HepG2 (cell line): ENCODE data around the gene METTL23. TPM values are rescaled to one million over a fixed set of nuclear protein-coding genes. Genes with fewer than 3 reads are reported as not detected.
A peak's percentile ranks its signal among the peaks of the same experiment; 100 is the strongest.

Source experiments
- BRCA1 ChIP-seq: sonication (generic); formaldehyde crosslinking; IDR thresholded peaks from 2 replicates; pipeline ENCODE4 v1.4.0; 2020; ENCODE audit warnings: missing genetic modification reagents
- CEBPB ChIP-seq: IDR thresholded peaks from 2 replicates; pipeline ENCODE4 v1.6.1; 2011; ENCODE audit warnings: low read depth, low read length, improper control_type of control experiment, borderline replicate concordance
- GTF3A ChIP-seq: sonication (generic); formaldehyde crosslinking; conservative IDR thresholded peaks from 2 replicates; pipeline ENCODE4 v1.4.0; 2020; ENCODE audit warnings: mild to moderate bottlenecking, missing genetic modification reagents
- GZF1 ChIP-seq: sonication (generic); formaldehyde crosslinking; IDR thresholded peaks from 2 replicates; pipeline ENCODE4 v1.5.1; 2020; ENCODE audit warnings: mild to moderate bottlenecking, missing genetic modification reagents
- IRF2 ChIP-seq: IDR thresholded peaks from 2 replicates; pipeline ENCODE4 v1.6.1; 2018; ENCODE audit warnings: missing genetic modification reagents, missing compliant biosample characterization
- JARID2 ChIP-seq: sonication (generic); formaldehyde crosslinking; IDR thresholded peaks from 2 replicates; pipeline ENCODE4 v1.8.1; 2023; ENCODE audit warnings: missing genetic modification reagents, inconsistent platforms; ENCODE audit not compliant: insufficient replicate concordance
- KLF12 ChIP-seq: sonication (generic); formaldehyde crosslinking; IDR thresholded peaks from 2 replicates; pipeline ENCODE4 v1.4.0; 2020; ENCODE audit warnings: missing genetic modification reagents, borderline replicate concordance
- MAX ChIP-seq: IDR thresholded peaks from 2 replicates; pipeline ENCODE4 v1.6.1; 2012; ENCODE audit warnings: inconsistent platforms
- NCOA2 ChIP-seq: sonication (generic); formaldehyde crosslinking; IDR thresholded peaks from 2 replicates; pipeline ENCODE4 v1.8.0; 2022; ENCODE audit warnings: inconsistent platforms
- NFKBIZ ChIP-seq: IDR thresholded peaks from 2 replicates; pipeline ENCODE4 v1.6.1; 2018; ENCODE audit warnings: missing genetic modification reagents, missing compliant biosample characterization
- PITX1 ChIP-seq: sonication (generic); formaldehyde crosslinking; IDR thresholded peaks from 2 replicates; pipeline ENCODE4 v1.5.1; 2020; ENCODE audit warnings: mild to moderate bottlenecking, missing genetic modification reagents
- PREB ChIP-seq: sonication (generic); formaldehyde crosslinking; IDR thresholded peaks from 2 replicates; pipeline ENCODE4 v1.4.0; 2020; ENCODE audit warnings: missing genetic modification reagents
- REST ChIP-seq, 2 experiments: IDR thresholded peaks; 2 replicates each; pipeline ENCODE4 v1.6.1; 2011 to 2012; ENCODE audit warnings: low read length in 2 of 2, borderline replicate concordance in 1 of 2, low read depth in 1 of 2, mild to moderate bottlenecking in 1 of 2, moderate library complexity in 1 of 2
- SCMH1 ChIP-seq: sonication (generic); formaldehyde crosslinking; IDR thresholded peaks from 2 replicates; pipeline ENCODE4 v1.9.0; 2021; ENCODE audit warnings: missing genetic modification reagents, mild to moderate bottlenecking, borderline replicate concordance
- SMYD3 ChIP-seq: sonication (generic); formaldehyde crosslinking; IDR thresholded peaks from 2 replicates; pipeline ENCODE4 v1.8.1; 2023; ENCODE audit warnings: mild to moderate bottlenecking, missing genetic modification reagents
- STAG1 ChIP-seq: sonication (generic); formaldehyde crosslinking; IDR thresholded peaks from 2 replicates; pipeline ENCODE4 v1.4.0; 2020; ENCODE audit warnings: missing genetic modification reagents
- TEAD2 ChIP-seq: sonication (generic); formaldehyde crosslinking; IDR thresholded peaks from 2 replicates; pipeline ENCODE4 v1.9.0; 2021; ENCODE audit warnings: missing genetic modification reagents
- TFDP2 ChIP-seq: sonication (generic); formaldehyde crosslinking; IDR thresholded peaks from 2 replicates; pipeline ENCODE4 v1.4.0; 2020; ENCODE audit warnings: missing genetic modification reagents
- ZNF589 ChIP-seq: sonication (generic); formaldehyde crosslinking; conservative IDR thresholded peaks from 2 replicates; pipeline ENCODE4 v1.8.0; 2022; ENCODE audit warnings: mild to moderate bottlenecking, moderate library complexity, missing genetic modification reagents
- ZNF678 ChIP-seq: sonication (generic); formaldehyde crosslinking; IDR thresholded peaks from 2 replicates; pipeline ENCODE4 v1.4.0; 2020; ENCODE audit warnings: mild to moderate bottlenecking, missing genetic modification reagents
- ZNF766 ChIP-seq: sonication (generic); formaldehyde crosslinking; IDR thresholded peaks from 2 replicates; pipeline ENCODE4 v1.5.0; 2020; ENCODE audit warnings: missing genetic modification reagents, borderline replicate concordance
- ZNF781 ChIP-seq: sonication (generic); formaldehyde crosslinking; IDR thresholded peaks from 2 replicates; pipeline ENCODE4 v1.5.1; 2020; ENCODE audit warnings: borderline replicate concordance, mild to moderate bottlenecking, missing genetic modification reagents; ENCODE audit errors: not compliant biosample characterization
- ZSCAN25 ChIP-seq: sonication (generic); formaldehyde crosslinking; IDR thresholded peaks from 2 replicates; pipeline ENCODE4 v1.8.0; 2022; ENCODE audit warnings: mild to moderate bottlenecking, missing genetic modification reagents
- polyA plus RNA-seq, 8 experiments: library from polyadenylated mRNA; depleted of rRNA in 3 of 8; stranded (reverse) in 7 of 8; unstranded in 1 of 8; fragments of >200 nt; fragmentation: Illumina TruSeq in 4 of 8; extraction: Trizol in 4 of 8; gene quantifications; 2 replicates each; pipeline versions ENCODE4 v1.2.1 to v1.2.3, GENCODE V29; 2011 to 2016; ENCODE audit warnings: low read depth in 4 of 8, missing spikeins in 1 of 8, mixed read lengths in 1 of 8; ENCODE audit not compliant: insufficient read depth in 1 of 8
- total RNA-seq, 5 experiments: library from RNA; depleted of rRNA; stranded (reverse); fragments of >200 nt; fragmentation: Illumina TruSeq; extraction: Trizol; gene quantifications; 2 replicates each; pipeline ENCODE4 v1.2.3, GENCODE V29; 2016; ENCODE audit warnings: low read depth in 1 of 5

METTL23 gene
- total and polyA plus RNA-seq, 2 of the 13 experiments (the other 11 are each of a cell fraction or from before 2014, with no cell fraction given) = 39.9 to 104 TPM

GRCh38 chr17:76709077-76709950, 17.3 kb upstream of the METTL23 start (continued):
- no peak for TF ChIP-seq GTF3A (CRISPR knock-in tag)
- TF ChIP-seq NFKBIZ (CRISPR knock-in tag) = no peak
- TF ChIP-seq KLF12 (CRISPR knock-in tag) = no peak
- TF ChIP-seq GZF1 = no peak
- no peak for TF ChIP-seq STAG1 (CRISPR knock-in tag)
- no peak for TF ChIP-seq PREB (CRISPR knock-in tag)
- TF ChIP-seq PITX1 (CRISPR knock-in tag) = 0 out of 2 replicates have a peak, but pooled peaks have one; percentile 23
- TF ChIP-seq ZNF589 (CRISPR knock-in tag) = no peak
- no peak for TF ChIP-seq BRCA1 (CRISPR knock-in tag)
- TF ChIP-seq IRF2 (CRISPR knock-in tag) = peak; percentile 20; the same call in 1 of the 2 replicates
- no peak for TF ChIP-seq JARID2
- no peak for TF ChIP-seq ZNF781 (CRISPR knock-in tag)
- peak; percentile 62 for TF ChIP-seq MAX
- no peak for TF ChIP-seq REST (IDR thresholded peaks at IDR 0.05; ENCODE audit: borderline replicate concordance in 1 of 2, low read depth in 1 of 2, low read length in 2 of 2)
- TF ChIP-seq ZNF766 (CRISPR knock-in tag) = no peak
- 0 out of 2 replicates have a peak, but pooled peaks have one; percentile 6 for TF ChIP-seq NCOA2 (CRISPR knock-in tag)
- TF ChIP-seq TEAD2 = no peak
- no peak for TF ChIP-seq SMYD3
- TF ChIP-seq SCMH1 = no peak
- TF ChIP-seq ZNF678 (CRISPR knock-in tag) = no peak
- TF ChIP-seq ZSCAN25 (CRISPR knock-in tag) = no peak
- TF ChIP-seq TFDP2 (CRISPR knock-in tag) = no peak
- no peak for TF ChIP-seq CEBPB
